Measurements from ENCODE around the gene KCNH3. TPM values are rescaled to one million over a fixed set of nuclear protein-coding genes. Genes with fewer than 3 reads are reported as not detected.

KCNH3 gene
- total and polyA plus RNA-seq, 2 of the 4 experiments (the other 2 are of a cell fraction) = 0.10 TPM; not detected in 1

- H3K4ac ChIP-seq (ENCODE audit: low read depth, low read length) = no peak overlapping the region
- ChIA-PET POLR2A (ENCODE audit: unreplicated experiment) (no interaction called here), CTCF (no interaction called here)
- H3K27me3 ChIP-seq (ENCODE audit: control insufficient read depth, insufficient read depth, low read length) = peaks cover 82% of the 10 kb centered on the region
- ATAC-seq (ENCODE audit: low read depth) = no peak
- 0 out of 2 replicates have a peak, but pooled peaks cover 2% of the 10 kb centered on the region for H3K4me1 ChIP-seq (ENCODE audit: control insufficient read depth, insufficient read depth, low read length)
- no peak overlapping the region for H4K91ac ChIP-seq (ENCODE audit: insufficient read depth, low read depth, low read length)
- H3K9ac ChIP-seq (ENCODE audit: low read depth, low read length) = no peak overlapping the region
- intact Hi-C loops (cut with micrococcal nuclease) (no loop called here), dilution Hi-C loops (cut with HindIII; ENCODE audit: low sequenced_read_pairs, unreplicated experiment) (no loop called here), in situ Hi-C loops (cut with MboI; ENCODE audit: low sequenced_read_pairs) (no loop called here)
- no peak overlapping the region for H3K23ac ChIP-seq (ENCODE audit: low read depth, low read length)
- H2BK15ac ChIP-seq (ENCODE audit: low read depth, low read length) = no peak overlapping the region
- no peak overlapping the region for H3K4me3 ChIP-seq (ENCODE audit: insufficient read depth, low read depth, low read length)
- WGBS, 2 experiments (ENCODE audit: extremely low coverage in 2 of 2, insufficient read length in 1 of 2) = 76% methylated on average over 3 of the region's 7 CpGs; no CpG with 5 or more reads in 1 of the 2 experiments
- no peak for TF ChIP-seq MXI1 (IDR thresholded peaks at IDR 0.05; ENCODE audit: borderline replicate concordance, low read depth, low read length)
- TF ChIP-seq USF2 (IDR thresholded peaks at IDR 0.05; ENCODE audit: low read depth, low read length) = no peak
- TF ChIP-seq FOS (IDR thresholded peaks at IDR 0.05; ENCODE audit: low read depth, low read length) = no peak
- TF ChIP-seq CHD1 (IDR thresholded peaks at IDR 0.05; ENCODE audit: low read depth, low read length) = no peak
- no peak for TF ChIP-seq CEBPB (IDR thresholded peaks at IDR 0.05; ENCODE audit: low read depth, low read length)
- no peak for TF ChIP-seq CTCF (conservative IDR thresholded peaks at IDR 0.05; ENCODE audit: low read depth, low read length)
- TF ChIP-seq RFX5 (IDR thresholded peaks at IDR 0.05; ENCODE audit: low read depth, low read length) = no peak
- TF ChIP-seq BHLHE40 (IDR thresholded peaks at IDR 0.05; ENCODE audit: low read depth, low read length) = no peak
- TF ChIP-seq NFE2L2 (IDR thresholded peaks at IDR 0.05; ENCODE audit: low read depth, low read length) = no peak
- no peak for TF ChIP-seq POLR2A (IDR thresholded peaks at IDR 0.05; ENCODE audit: low read depth, low read length)
- no peak for TF ChIP-seq RCOR1 (IDR thresholded peaks at IDR 0.05; ENCODE audit: insufficient replicate concordance, low read length)
- TF ChIP-seq MAZ (IDR thresholded peaks at IDR 0.05; ENCODE audit: borderline replicate concordance, low read depth, low read length) = no peak
- TF ChIP-seq RAD21 (IDR thresholded peaks at IDR 0.05; ENCODE audit: low read length) = no peak
- no peaks in the 10 kb centered on the region for H3K79me1 ChIP-seq (ENCODE audit: low read depth in 1 of 2, low read length in 2 of 2)
- H3K36me3 ChIP-seq (ENCODE audit: control insufficient read depth, insufficient read depth, low read length) = no peaks in the 10 kb centered on the region
- H3K56ac ChIP-seq (ENCODE audit: extremely low read depth, insufficient read depth, low read length) = no peak overlapping the region
- H3K9me3 ChIP-seq (ENCODE audit: control insufficient read depth, insufficient read depth, low read length) = no peaks in the 10 kb centered on the region
- H3K9me1 ChIP-seq (ENCODE audit: insufficient read depth, low read length) = no peaks in the 10 kb centered on the region
- H2AK9ac ChIP-seq (replicated peaks; ENCODE audit: low read depth, low read length, poor library complexity) = no peak overlapping the region
- no peaks in the 10 kb centered on the region; the same call in 1 of the 2 replicates for H4K20me1 ChIP-seq (ENCODE audit: insufficient read depth, low read length)
- H2AFZ ChIP-seq (replicated peaks; ENCODE audit: low read length, poor library complexity) = no peak overlapping the region
- H3K27ac ChIP-seq (ENCODE audit: insufficient read depth, low read length) = no peak overlapping the region
- H3K14ac ChIP-seq (replicated peaks; ENCODE audit: low read depth, low read length) = no peak overlapping the region
- no peak overlapping the region for H2AK5ac ChIP-seq (ENCODE audit: low read depth, low read length)
- no peak overlapping the region for H2BK5ac ChIP-seq (ENCODE audit: low read depth, low read length, poor library complexity, severe bottlenecking)
- DNase-seq = no peak
- BruUV-seq (replicated peaks) = no TSS peak
- no peak overlapping the region for H4K8ac ChIP-seq (ENCODE audit: low read depth in 2 of 2, low read length in 2 of 2)
- H2BK120ac ChIP-seq (ENCODE audit: low read depth, low read length) = no peak overlapping the region
- no peak overlapping the region for H3K4me2 ChIP-seq (ENCODE audit: low read depth, low read length)
- H2BK20ac ChIP-seq (ENCODE audit: low read depth, low read length) = no peak overlapping the region
- no peak overlapping the region for H3K18ac ChIP-seq (ENCODE audit: low read depth, low read length)
- no peak overlapping the region for H4K5ac ChIP-seq (ENCODE audit: low read depth, low read length)
Measured at GRCh38 chr12:49541911-49542505, 3.2 kb downstream of the KCNH3 start.
